Fibroblast of skin of right biceps (primary cell): ENCODE data around the gene GALNT9.
A peak's percentile ranks its signal among the peaks of the same experiment; 100 is the strongest.
"Not testable (repeated sequence)": the region's sequence is repeated elsewhere in the genome, so short reads cannot be mapped to it uniquely, and the experiment has no call there.

Source experiments
- DNase-seq: peaks from one replicate; pipeline ENCODE4 v3.0.0-alpha.2; 2013

GALNT9 gene

GRCh38 chr12:132228476-132229192, 100.8 kb downstream of the GALNT9 start:
- no peak for DNase-seq

- DNase-seq, result no peak
Observed at GRCh38 chr12:132227782-132228475, 101.5 kb downstream of the GALNT9 start.

- DNase-seq, result no peak
Observed at GRCh38 chr12:132227118-132227517, 102.3 kb downstream of the GALNT9 start.

- no peak for DNase-seq
Observed at GRCh38 chr12:132226604-132227003, 102.8 kb downstream of the GALNT9 start.

GRCh38 chr12:132225214-132225613, 104.2 kb downstream of the GALNT9 start:
- no peak for DNase-seq

DNA sequence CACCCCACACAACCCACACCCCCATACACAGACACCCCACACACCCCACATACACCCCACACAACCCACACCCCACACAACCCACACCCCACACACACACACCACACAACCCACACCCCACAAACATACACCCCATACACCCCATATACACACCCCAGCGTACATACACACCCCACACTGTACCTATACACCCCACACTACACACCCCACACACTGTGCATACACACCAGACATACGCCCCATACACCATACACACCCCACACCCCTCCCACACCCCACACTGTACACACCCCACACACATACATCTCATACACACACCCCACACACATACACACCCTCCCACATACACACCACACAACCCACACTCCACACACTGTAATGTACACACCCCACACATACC, 104.9 kb downstream of the GALNT9 start:
- DNase-seq, result no peak

DNA sequence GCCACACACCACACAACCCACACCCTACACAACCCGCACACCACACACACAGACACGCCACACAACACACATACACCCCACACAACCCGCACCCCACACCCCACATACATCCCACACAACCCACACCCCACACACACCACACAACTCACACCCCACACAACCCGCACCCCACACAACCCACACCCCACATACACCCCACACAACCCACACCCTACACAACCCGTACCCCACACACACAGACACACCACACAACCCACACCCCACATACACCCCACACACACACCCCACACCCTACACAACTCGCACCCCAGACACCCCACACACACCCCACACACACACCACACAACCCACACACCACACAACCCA, 106.6 kb downstream of the GALNT9 start:
- no peak for DNase-seq

DNA sequence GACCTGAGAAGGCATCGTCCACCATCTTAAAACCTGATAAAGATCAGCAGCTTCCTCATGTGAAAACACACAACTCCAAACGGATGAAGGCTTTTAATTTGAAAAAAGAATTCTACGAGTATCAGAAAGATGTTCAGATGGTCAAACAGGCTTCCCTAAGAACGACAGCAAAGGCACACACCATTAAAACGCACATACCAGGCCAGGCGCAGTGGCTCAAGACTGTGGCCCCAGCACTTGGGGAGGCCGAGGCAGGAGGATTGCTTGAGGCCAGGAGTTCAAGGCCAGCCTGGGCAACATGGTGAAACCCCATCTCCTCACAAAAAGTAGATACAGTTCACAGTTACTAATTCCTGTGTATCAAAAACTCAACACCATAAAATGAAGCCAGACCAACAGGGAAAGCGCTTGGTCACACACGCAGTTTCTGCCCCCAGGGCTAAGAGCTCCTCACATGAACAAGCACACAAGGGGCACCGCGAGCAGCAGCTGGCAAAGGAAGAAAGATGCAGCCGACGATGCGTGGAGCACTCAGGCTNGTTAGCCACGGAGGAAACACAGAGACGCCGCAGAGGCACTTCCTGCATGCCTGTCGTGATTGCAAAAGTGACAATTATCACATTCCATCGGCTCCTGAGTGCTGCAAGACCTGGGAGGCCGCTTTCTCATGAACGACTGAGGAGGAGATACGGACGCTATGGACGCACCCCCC, 107.1 kb downstream of the GALNT9 start:
- peak; percentile 68 for DNase-seq

GRCh38 chr12:132219761-132220160, 109.6 kb downstream of the GALNT9 start:
- not testable (repeated sequence) for DNase-seq

- DNase-seq, result no peak
Observed at GRCh38 chr12:132219323-132219722, 110.1 kb downstream of the GALNT9 start.

GRCh38 chr12:132218915-132219314, 110.5 kb downstream of the GALNT9 start:
- no peak for DNase-seq

- no peak for DNase-seq
Observed at GRCh38 chr12:132218527-132218875, 110.9 kb downstream of the GALNT9 start.

- no peak for DNase-seq
Observed at GRCh38 chr12:132217800-132218526, 111.4 kb downstream of the GALNT9 start.

DNA sequence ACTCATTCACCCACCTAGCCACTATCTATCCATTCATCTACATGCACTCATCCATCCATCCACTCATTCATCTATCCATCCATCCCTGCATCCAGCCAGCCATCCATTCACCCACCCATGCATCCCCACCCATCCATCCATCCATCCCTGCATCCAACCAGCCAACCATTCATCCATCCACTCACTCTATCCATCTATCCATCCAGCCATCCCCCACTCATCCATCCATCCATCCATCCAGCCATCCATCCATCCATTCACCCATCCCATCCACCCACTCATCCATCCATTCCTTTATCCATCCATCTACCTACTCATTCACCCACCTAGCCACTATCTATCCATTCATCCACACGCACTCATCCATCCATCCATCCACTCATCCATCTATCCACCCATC, 112.0 kb downstream of the GALNT9 start:
- no peak for DNase-seq

- DNase-seq, result no peak
Observed at GRCh38 chr12:132216354-132216987, 112.9 kb downstream of the GALNT9 start.

GRCh38 chr12:132215299-132215989, 113.9 kb downstream of the GALNT9 start:
- no peak for DNase-seq

GRCh38 chr12:132214891-132215290, 114.5 kb downstream of the GALNT9 start:
- no peak for DNase-seq

GRCh38 chr12:132214161-132214476, 115.3 kb downstream of the GALNT9 start:
- no peak for DNase-seq

DNA sequence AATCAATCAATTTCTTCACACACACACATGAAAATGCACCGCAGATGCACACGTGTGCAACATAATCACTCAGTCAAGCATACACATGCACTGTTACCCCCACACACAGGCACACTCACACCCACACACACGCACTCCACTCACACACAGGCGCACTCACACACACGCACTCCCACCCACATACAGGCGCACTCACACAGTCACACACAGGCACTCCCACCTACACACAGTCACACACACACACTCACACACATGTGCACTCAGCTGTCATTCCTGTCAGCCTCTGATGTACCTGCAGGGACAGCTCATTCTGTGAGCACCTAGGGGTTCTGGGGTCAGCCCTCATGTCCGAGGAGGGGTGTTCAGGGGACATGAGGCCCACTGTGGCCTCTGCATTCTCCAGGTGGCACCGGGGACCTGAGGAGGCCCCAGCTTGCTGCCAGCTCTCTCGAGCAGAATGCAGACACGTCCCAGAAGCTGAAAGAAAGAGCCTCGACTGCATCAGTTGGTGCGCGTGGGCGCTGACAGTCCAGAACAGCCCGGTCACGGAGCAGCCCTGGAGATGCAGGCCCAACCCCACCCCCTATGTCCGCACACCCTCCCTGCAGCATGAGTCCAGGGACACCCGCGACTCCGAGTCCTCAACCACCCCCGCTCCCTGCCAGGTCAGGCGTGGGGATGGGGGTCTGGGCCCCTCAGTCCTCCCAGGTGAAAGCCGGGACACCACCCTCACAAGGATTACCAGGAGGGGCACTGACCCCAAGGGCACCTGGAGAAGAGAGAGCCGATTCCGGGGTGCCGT, 115.8 kb downstream of the GALNT9 start:
- no peak for DNase-seq

DNA sequence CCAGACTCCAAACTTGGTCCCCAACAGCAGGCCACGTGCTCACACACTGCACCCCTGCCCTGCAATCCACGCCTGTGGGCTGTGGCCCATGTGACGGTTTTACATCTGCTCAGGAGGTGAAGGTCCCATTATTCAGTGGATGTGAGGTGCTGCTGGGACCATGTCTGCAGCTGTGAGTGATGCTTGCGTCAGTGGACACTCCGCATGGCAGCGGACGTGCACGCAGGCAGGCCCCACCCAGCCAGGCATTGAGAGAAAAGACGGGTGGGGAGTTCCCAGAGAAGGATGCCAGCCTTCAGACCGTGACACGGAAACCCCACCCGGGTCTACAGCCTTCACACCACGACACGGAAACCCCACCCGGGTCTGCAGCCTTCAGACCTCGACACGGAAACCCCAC, 117.6 kb downstream of the GALNT9 start:
- DNase-seq, result no peak

DNA sequence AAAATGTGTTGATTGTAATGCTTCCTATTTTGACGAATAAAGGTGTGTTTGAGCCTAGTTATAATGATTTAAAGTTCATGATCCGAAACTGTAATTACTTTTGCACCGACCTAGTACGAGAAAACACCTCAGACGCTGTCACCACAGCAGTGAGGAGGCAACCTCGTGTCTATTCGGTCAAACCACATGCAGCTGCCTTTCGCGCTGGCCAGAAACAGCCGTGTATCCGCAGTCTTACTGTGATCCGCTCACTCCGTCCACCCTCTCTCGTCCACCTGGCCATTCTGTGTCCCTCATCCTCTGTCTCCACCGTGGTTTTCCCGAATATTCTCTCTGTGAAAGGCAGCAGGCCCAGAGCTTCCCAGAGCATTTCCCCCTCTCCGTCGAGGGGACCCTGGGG, 118.1 kb downstream of the GALNT9 start:
- DNase-seq, result no peak
